ENCODE measurements around the gene DKC1.

The DKC1 gene

DNA sequence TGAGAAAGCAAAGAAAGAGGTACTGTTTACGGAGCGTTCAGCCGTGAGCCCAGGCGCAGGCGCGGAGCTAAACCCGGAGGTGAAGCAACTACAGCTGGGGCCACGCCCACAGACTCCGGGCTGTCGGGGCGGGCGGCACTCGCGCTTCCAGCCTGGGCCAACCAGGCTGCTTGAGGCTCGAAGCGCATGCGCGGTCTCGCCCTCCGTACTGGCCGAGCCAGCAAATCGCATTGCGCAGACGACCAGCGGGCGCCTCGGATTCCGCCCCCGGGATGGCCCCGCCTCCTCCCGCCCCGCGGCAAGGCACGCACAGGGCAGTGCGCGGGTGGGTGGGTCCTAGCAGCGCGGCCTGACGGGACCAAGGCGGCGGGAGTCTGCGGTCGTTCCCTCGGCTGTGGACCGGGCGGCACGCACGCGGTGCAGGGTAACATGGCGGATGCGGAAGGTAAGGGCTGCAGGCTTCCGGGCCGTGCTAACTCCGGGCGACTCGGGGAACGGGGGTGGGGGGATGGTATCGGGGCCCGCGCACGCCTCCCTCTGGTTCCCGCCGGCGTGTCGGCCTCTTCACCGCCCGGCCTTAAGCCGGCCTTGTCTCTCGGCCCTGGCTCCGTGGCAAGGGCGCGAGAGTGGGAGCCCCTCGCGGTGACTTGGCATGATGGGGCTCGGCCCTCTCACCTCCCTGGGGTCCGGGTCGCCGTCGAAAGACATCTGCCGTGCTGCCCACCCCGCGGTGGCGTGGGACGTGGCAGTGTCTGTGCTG lies at the start of gene DKC1:
Gene DKC1 (plus strand): TSS at position 328 of the 760 bp plus-strand sequence. CDS start 102 bp downstream, at position 430.
- peak; percentile 94 for DNase-seq

DNA sequence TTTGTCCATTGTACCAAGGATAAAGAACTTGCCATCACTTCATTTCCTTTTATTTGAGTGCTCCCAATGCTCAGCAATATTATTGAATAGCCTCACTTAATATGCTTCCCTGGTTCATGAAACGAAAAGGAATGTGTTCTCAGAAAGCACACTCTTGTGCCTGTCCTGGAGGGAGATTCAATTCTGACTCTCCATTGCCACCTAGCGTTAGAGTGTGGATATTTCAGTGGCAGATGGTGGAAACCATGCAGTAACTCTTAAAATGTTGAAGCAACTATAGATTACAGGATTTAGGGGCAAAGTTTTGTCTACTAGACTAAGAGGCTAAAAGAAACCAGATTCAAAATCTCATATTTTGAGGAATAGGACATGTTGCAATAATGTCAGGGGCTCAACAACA lies 47.7 kb upstream of the DKC1 start:
- DNase-seq: no peak

DNA sequence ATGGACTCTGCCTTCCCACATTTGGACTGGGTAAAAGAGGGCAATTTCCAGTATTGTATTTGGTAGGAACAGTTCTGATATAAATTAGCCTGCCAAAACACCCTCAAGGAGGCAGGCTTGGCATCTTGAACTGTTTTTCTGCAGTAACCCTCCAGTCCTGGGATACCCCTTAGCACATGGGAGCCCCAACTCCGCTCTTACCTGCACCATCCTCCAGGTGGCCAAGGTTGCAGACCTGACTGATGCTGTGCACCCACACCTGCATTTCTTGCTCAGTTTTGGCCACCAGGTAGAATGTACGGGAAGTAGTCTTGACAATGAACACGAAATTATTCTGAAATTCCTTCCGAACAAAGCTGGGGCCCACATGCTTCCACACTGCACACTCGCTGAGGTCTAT lies 46.8 kb upstream of the DKC1 start:
- no peak for DNase-seq

DNA sequence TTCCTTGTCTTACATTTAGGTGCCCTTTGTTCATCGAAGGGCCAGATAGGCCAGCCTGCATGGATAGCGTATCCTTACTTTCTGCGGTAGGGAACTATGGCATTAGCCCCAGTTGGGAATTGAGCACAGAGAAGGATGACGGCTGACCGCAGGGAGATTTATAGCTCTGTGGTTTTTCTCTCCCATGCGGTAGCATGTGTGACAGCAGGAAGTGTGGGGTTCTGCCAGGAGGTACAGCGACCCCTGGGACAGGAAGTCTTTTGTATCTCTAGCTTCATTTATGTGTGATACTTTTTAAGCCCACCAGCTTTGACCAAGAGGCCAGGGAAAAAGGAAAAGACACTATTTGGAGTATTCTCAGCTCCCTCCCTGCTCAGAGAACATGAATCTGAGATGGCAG lies 44.8 kb upstream of the DKC1 start:
- no peak for DNase-seq

DNA sequence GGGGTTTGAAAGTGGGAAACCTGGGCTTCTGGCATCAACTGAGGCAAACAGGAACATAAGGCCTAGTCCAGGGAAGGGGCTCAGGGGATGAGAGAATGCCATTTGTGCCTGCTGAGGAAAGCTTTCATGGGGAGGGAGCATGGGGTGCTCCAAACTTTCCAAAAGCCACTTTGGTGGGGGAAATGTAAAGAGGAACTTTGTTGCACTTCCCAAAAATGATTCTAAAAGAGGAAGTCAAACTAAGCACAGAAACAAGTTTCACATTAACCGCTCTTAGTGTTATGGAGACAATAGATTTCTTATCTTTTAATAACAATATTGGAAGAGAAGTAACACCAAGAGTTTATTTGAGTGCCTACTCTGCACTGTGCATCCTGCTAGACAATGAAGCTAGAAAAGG lies 44.0 kb upstream of the DKC1 start:
- no peak for DNase-seq

DNA sequence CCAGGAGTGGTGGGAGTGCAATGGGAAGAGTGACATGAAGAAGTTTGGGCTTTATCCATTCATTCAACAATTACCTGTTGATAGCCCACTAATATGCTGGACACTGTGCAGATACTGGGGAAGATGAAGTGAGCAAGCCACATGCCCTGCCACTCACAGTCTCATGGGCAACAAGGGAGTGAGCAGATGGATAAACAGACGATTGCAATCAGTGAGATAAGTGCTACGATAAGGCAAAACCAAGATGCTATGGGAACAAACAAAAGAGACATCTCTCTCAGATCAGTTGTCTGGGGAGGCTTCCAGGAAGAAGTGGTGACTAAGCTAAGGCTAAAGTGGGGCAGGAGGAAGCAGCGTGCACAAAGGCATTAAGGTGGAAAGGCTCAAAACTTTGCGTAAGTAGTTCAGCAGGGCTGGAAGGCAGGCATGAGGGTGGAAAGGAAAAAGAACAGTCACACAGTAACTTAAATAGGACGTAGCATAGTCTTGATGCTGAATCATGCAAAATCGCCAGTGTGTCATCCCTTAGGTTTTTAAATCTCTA lies 43.5 kb upstream of the DKC1 start:
- DNase-seq: no peak

DNA sequence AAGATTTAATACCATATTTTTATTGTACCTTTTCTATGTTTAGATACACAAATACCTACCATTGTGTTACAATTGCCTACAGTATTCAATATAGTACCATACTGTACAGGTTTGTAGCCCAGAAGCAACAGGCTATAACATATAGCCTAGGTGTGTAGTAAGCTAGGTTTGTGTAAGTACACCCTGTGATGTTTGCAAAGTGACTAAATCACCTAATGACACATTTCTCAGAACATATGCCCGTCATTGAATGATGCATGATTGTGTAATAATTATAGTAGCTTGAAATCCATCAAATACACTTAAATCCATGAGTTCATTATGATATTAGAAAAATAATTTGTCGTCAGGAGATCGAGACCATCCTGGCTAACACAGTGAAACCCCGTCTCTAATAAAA lies 42.6 kb upstream of the DKC1 start:
- no peak for DNase-seq

DNA sequence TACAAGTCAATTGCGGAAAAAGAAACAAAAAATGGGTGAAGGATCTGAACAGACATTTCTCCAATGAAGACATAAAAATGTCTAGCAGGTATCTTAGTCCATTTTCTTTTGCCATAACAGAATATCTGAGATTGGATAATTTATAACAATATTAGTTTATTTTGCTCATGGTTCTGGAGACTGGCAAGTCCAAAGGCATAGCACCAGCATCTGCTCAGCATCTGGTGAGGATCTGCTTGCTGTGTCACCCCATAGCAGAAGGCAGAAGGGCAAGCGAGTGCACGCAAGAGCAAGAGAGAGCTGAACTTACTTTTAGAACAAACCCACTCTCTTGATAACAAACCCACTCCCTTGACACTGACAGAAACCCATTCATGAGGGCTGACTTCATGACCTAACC lies 41.5 kb upstream of the DKC1 start:
- DNase-seq: no peak

DNA sequence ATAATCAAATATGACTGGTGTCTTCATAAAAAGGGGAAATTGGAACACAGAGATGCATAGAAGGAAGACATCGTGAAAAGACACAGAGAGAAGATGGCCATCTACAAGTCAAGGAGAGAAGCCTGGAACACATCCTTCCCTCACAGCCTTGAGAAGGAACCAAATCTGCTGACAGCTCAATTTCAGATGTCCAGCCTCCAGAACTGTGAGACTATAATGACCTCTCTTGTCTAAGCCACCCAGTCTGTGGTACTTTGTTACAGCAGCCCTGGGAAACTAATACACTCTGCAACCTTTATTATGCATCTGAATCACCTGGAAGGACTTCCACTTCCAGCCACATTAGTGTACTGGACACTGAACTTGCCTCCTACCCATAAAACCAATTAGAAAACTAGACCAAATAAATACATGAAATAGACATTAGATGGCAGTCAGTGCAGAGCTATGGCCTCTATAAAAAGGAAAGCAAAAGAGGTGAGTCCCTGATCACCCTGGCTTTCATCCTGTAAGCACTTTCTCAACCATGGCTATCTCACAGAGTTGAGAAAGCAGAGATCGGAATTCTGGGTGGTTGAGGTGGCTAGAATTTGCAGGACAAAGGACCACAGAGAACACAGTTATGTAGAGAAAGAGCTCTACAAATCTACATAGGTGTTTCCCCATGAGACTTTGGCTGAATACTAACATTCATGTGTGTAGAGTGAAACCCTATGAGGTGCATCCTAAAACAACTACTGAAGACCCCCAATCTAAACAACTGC lies 37.5 kb upstream of the DKC1 start:
- no peak for DNase-seq

DNA sequence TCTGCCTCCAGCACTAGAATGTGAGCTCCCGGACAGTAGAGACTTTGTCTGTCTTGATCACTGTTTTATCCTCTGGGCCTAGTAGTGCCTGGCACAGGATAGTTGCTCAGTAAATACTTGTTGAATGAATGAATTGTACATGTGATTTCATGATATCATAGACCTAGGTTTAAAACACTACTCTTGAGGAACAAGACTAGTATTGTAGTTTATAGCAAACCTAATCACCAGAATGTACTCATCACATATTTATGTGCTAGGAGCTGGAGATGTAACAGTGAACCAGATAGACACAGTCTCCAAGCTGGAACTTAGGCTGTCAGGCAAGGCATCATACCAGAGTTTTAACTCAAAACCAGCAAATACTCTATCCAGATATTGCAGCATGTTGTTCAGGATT lies 35.2 kb upstream of the DKC1 start:
- no peak for DNase-seq

DNA sequence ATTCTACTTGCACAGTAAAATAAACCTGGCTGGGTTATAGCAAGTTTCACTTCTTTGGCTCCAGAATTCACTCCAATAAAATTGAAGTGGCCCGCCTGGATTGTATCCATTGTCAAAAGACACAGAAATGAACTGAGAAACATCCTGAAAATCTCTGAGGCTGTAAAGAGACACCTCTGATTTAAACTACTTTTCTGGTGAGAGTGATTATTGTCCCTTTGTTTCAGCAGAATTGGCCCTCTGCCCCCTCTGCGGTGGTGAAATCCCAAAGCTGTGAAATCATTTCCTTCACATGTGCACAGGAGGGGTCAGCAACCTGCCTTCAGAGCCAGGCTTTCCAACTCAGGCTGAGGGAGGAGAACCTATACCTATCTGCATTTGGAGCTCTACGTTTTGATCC lies 34.8 kb upstream of the DKC1 start:
- no peak for DNase-seq

DNA sequence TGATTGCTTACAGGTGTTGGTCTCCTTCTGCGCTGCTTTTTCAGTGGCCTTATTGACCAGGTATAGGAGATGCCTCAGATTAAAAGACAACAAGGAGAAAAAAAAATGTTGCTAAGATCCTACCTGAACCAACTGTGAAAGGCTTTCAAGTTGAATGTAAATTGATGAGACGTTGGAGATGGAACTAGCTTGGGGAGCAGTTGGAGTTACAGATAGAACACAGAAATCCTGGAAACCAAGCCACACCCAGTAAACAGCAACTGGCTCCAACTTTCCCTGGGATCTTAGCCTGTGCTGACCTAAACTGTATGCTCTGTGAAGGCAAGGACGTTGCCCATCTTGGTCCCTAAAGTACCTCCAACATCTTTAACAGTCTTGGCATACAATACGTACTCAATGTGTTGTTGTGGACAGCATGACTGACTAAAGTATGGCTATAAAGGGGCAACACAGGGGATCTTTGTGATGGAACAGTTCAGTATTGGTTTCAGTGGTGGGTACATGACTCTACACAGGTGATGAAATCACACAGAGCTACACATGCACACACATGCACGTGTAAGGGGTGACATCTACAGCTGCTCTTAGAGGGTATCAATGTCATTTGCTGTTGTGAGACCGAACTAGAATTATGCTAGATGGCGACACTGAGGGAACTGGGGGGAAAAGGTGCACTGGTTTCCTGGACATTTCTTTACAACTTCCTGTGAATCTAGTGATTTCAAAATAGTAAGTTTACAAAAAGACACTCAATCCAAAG lies 34.1 kb upstream of the DKC1 start:
- DNase-seq: no peak

DNA sequence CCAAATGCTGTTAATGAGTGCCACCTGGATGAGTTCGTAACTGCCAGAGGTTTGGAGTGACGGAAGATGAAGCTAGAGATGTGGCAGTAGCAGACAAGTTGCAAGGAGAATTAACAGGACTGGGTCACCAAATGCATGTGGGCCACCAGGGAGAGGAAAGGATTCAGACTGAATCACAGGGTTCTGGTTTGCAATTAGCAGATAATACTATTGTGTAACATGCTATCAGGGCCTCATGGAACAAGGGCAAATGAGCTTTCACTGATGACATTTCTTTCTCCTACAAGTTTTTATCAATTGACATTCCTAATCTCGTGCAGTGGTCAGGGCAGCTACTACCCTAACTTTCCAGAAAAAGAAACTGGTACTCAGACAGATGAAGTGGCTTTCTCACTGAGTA lies 33.2 kb upstream of the DKC1 start:
- no peak for DNase-seq

DNA sequence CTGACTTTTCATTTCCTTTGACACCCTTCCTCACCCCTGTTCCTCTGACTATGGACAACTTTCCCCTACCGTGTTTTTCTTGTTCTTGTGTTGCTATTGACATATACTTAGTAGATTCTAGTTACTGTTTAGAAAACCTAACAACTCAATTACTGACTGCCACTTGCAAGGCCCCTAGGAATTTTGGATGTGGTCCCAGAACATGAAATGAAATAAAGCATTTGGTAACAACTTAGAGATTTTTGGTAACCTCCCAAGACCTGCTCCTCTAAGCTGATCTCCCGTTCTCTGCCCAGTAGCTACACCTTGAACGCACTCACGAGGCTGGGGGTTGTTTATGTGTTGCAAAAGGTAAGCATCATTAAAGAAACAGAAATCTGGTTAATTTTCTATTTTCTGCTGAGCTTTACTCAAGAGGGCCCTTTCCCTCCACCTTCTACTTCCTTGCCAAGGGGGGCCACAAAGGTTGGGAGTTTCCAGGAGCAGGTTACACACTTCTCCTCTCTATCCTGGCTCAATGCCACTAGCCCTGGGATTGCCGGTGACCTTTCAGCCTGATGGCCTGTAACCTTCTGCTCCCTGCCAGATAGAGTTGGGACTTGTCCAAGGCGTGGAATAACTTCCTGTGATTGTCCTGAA lies 32.3 kb upstream of the DKC1 start:
- DNase-seq: no peak

DNA sequence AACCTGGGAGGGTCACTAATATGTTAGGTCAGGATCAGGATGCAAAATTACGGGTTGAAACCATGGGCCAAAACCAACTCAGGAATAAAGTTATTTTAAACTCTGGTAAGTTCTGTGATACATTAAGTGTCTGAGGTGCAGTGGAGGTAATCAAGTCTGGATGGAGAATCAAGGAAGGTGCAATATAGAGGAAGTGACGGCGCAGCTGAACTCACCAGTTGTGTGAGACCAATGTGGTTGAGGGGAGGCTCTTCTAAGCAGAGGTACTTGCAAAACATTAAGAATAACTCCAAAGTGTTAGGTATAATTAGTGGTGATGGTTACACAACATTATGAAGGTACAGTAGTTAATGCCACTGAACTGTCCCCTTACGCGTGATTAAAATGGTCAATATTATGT lies 31.5 kb upstream of the DKC1 start:
- no peak for DNase-seq

DNA sequence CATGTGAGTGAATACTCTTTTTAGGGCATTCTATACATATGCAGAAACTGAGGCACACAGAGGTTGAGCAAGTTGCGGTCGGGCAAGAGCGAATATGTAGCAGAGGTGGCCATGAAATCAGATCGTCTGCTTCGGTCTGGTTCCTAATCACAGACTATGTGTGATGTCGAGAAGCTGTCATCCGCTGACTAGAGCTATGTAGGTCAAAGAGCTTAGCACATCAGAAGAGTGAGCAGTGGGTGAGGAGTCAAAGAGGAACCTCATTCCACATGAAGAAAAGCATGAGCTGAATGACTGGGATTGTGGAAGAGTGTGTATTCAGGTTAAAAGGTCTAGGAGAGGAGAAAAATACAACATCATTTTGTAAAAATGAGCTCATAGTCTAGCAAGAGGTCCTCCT lies 30.8 kb upstream of the DKC1 start:
- no peak for DNase-seq

DNA sequence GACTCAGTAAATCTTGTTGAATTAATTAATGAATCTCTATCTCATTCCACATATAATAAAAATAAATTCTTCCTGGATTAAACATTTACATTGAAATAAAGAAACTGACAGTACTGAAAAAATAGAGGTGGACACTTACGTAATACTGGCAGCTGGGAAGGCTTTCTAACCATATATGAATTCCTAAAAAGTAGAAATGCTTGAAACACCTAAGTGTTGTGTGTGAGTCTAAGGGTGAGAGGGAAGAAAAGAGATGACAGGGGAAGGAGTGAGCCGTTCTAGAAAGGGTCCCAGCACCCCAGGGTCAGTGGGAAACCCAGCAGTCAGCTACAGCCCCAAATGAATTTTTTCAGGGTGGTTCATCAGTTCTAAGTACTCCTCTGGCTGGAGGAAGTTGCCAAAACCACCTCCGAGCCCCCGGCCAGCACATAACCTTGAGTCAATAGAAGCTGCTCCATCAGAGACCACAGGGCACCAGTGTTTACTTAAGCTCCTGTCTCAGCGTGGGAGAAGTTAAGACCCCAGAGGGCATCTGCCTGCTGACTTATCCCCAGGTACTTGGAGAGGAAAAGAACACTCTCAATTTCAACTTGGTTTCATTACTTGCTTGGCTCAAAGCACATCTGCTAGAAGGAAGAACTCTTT lies 30.1 kb upstream of the DKC1 start:
- DNase-seq: no peak

DNA sequence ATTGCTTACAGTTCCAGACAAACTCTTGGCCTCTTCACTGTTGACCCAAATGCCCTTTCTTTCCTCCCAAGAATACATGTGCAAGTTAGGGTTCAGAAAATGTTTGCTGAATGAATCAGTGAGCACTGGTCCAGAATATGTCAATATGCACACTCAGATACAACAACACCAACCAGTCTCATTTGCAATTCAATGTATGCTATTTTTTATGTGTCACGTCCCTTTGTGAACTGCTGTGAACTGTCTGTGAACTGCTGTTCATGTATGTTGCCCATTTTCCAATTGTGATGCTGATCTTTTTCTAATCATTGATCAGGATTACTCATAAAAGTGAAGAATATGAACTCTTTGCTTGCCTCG lies 29.6 kb upstream of the DKC1 start:
- no peak for DNase-seq

DNA sequence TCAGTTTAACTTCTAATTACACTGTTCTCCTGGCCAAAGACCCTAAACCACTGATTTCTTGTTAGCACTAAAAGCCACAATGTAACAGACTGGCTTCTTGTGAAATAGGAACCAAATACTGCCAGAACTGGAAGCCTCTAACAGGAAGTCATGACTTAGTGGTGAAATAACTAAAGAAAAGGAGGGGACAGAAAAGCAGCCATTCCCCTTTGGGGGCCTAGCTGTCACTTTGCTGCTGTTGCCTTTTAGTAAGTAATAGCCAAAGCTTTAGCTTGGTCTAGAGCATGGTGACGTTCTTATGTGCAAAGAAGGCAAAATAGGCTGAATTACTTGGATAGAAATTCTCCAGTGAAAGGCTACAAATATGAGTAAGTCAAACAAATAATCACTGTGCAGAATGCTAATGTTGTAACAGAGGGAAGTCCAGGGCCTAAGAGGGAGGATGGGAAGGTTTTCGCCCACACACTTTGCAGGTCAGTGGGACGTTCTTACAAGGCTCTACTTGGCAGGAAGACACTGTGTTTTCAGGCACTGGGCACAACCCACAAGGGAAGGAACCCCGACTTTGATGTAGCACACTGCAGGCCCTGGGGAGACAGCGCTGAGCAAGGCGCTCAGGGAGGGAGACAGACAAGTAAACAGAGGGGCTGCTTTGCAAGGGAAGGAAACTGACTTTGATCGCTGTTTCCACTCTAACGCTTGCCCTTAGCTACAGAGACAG lies 28.4 kb upstream of the DKC1 start:
- DNase-seq: no peak

DNA sequence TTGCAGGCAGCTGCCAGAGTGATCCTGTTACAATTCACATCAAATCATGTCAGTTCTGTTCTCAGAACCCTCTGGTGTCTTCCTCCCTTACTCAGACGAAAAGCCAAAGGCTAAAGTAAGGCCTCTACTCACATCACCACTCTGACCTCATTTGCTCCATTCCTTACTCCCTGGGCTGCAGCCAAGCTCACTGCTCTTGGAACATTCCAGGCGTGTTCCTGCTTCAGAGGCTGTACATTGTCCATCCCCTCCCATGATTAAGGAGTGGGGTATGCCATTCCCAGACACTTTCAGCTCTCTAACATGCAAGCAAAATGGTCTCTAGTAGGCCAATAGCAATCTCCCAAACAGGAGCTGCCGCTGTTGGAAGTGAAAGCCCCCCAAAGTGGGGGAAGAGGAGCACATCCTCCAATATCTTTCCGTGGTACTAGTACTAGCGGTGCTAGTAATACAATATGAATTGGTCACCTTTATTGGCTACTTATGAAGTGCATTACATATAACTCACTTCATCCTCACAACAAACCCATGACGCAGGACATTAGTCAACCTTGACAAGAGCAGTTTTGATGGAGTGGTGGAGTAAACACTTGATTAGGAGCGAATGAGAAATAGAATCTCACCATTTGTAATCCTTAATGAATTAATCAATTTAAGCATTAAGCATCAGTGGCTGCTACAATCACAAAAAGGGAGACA lies 26.8 kb upstream of the DKC1 start:
- no peak for DNase-seq

DNA sequence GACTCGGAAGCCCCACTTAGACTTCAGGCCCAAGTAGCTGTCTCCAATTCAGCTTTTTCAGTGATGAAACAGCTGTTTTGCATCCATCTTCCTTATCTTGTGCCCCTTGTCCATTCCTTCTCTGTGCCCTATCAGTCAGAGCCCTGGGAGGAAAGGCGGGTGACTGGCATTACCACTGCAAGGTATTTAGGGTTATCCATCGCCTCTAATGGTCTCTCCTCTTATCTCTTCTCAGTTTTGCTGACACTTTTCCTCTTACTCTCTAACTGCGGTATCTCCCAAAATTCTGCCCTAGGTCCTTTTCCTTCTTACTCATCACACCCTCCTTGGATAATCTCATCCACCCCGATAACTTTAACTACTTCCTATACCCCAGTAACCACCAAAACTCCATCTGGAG lies 25.5 kb upstream of the DKC1 start:
- no peak for DNase-seq
